Measurements from ENCODE around the gene KNOP1. TPM values are rescaled to one million over a fixed set of nuclear protein-coding genes. Genes with fewer than 3 reads are reported as not detected.

The KNOP1 gene
- total and polyA plus RNA-seq, 2 donors (not counting 3 experiments of a cell fraction or from before 2014, with no cell fraction given), result 6.7 to 33.5 TPM

GRCh38 chr16:19751478-19752385 is 33.7 kb upstream of the KNOP1 start:
- TF ChIP-seq MYC (IDR thresholded peaks at IDR 0.05; ENCODE audit: low read depth, low read length) (no peak), POLR2A (IDR thresholded peaks at IDR 0.05; ENCODE audit: low read depth, low read length) (no peak), GATA2 (IDR thresholded peaks at IDR 0.05; ENCODE audit: insufficient read depth, insufficient read length, low read depth, low read length) (no peak), EZH2 (IDR thresholded peaks at IDR 0.05; ENCODE audit: borderline replicate concordance, low read depth, low read length, severe bottlenecking) (no peak), JUN (IDR thresholded peaks at IDR 0.05; ENCODE audit: borderline replicate concordance, insufficient read depth, insufficient read length, low read depth) (no peak), FOS (IDR thresholded peaks at IDR 0.05; ENCODE audit: borderline replicate concordance, insufficient read depth, low read length) (no peak), MAX (IDR thresholded peaks at IDR 0.05; ENCODE audit: insufficient read depth, insufficient read length) (no peak), CTCF (IDR thresholded peaks at IDR 0.05; ENCODE audit: extremely low read depth in 1 of 2, insufficient read depth in 1 of 2, low read depth in 1 of 2, low read length in 2 of 2) (no peak), POLR2AphosphoS5 (IDR thresholded peaks at IDR 0.05; ENCODE audit: insufficient read depth, low read depth, low read length) (no peak)
- BruUV-seq (replicated peaks), result no TSS peak
- no peak overlapping the region for H3K4me3 ChIP-seq (replicated peaks in 1 of 3; ENCODE audit: insufficient read depth in 1 of 3, low read depth in 1 of 3, low read length in 3 of 3)
- dilution Hi-C loops (cut with MboI; ENCODE audit: extremely low pct_ligation_motif_present, low sequenced_read_pairs), result no loop called here
- intact Hi-C loops (cut with micrococcal nuclease), result no loop called here
- H4K20me1 ChIP-seq (replicated peaks; ENCODE audit: control insufficient read depth, extremely low read depth, insufficient read depth, low read length), result no peaks in the 10 kb centered on the region
- CTCF ChIA-PET, result interaction anchor here (1.2 to 1.6 kb wide), 3 partner anchors 9 to 28 kb away, joined by 4 to 6 read pairs (median 4); no protein-coding TSS in a partner anchor
- H3K79me2 ChIP-seq (ENCODE audit: control insufficient read depth, insufficient read depth, low read length), result no peaks in the 10 kb centered on the region
- no peak for FAIRE-seq
- no peaks in the 10 kb centered on the region for H3K27me3 ChIP-seq (ENCODE audit: control insufficient read depth in 2 of 2, insufficient read depth in 2 of 2, low read length in 2 of 2)
- H3K9ac ChIP-seq (replicated peaks; ENCODE audit: extremely low read depth, insufficient read depth, low read length), result no peak overlapping the region
- H3K36me3 ChIP-seq (ENCODE audit: control insufficient read depth in 2 of 2, extremely low read depth in 1 of 2, insufficient read depth in 2 of 2, low read length in 2 of 2), result no peaks in the 10 kb centered on the region
- no peaks in the 10 kb centered on the region for H3K9me1 ChIP-seq (replicated peaks; ENCODE audit: control insufficient read depth, extremely low read depth, insufficient read depth, low read length)
- H3K9me3 ChIP-seq (replicated peaks; ENCODE audit: control insufficient read depth, insufficient read depth, low read length), result no peaks in the 10 kb centered on the region
- DNase-seq (ENCODE audit: low read depth, low spot score), result peak; percentile 47
- H3K4me2 ChIP-seq (ENCODE audit: insufficient read depth, low read length), result no peak overlapping the region
- H2AFZ ChIP-seq (ENCODE audit: low read depth, low read length), result no peak overlapping the region
- POLR2A ChIA-PET, result no interaction called here
- H3K4me1 ChIP-seq (ENCODE audit: control insufficient read depth, extremely low read depth, insufficient read depth, low read length), result peaks cover 29% of the 10 kb centered on the region
- no peak overlapping the region for H3K27ac ChIP-seq (ENCODE audit: insufficient read depth, low read depth, low read length)

Data from endothelial cell of umbilical vein (primary cell).